Erythroblast (primary cell): ENCODE data around the gene CERKL.

ENCODE experiments used
- GATA1 ChIP-seq: IDR thresholded peaks from 2 replicates; pipeline ENCODE4 v1.6.1; 2011; ENCODE audit warnings: low read depth, mild to moderate bottlenecking, control low read depth, low read length, moderate library complexity
- POLR2A ChIP-seq: IDR thresholded peaks from 2 replicates; pipeline ENCODE4 v1.6.1; 2011; ENCODE audit warnings: mild to moderate bottlenecking, low read length

GRCh38 chr2:181516992-181517391 lies 139.9 kb downstream of the CERKL start:
- no peak for TF ChIP-seq POLR2A
- no peak for TF ChIP-seq GATA1
